Measurements from ENCODE around the gene TMEM141.

DNA sequence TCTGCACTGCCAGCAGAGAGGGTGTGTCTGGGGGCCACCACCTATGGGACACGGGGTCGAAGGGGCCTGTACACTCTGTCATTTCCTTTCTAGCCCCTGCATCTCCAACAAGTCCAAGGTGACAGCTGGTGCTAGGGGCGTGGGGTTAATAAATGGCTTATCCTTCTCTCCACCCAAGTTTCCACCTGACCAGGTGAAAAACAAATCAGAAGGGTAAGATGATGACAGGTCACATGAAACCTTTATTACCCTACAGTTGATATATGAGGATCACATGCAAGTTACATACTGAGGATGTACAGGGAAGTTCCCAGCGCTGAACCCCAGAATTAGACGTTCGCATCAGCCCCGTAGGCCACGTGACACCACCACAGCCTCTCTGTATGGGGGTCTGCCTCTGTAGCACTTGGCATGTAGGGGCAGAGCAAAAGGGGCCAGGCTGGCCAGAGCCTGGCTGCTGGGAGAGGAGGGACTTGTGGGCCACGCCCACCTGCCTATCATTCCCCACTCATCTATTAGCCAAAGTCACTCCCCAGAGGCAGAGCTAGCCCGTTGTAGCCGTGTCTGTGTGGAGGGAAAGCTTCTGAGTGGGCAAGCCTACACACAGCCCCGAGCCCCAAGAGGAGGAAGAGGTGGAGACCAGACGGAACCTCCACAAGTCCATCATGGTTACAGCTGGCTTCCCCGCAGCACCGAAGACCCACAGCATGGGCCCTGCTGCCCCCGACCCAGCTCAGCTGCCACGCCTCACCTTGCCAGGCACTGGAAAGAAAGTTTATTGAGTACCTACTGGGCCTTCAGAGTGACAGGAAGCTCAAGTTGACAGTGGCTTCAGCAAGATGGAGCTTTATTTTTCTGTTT is 2.2 kb downstream of the TMEM141 start:
- TF ChIP-seq, protein P1, sequence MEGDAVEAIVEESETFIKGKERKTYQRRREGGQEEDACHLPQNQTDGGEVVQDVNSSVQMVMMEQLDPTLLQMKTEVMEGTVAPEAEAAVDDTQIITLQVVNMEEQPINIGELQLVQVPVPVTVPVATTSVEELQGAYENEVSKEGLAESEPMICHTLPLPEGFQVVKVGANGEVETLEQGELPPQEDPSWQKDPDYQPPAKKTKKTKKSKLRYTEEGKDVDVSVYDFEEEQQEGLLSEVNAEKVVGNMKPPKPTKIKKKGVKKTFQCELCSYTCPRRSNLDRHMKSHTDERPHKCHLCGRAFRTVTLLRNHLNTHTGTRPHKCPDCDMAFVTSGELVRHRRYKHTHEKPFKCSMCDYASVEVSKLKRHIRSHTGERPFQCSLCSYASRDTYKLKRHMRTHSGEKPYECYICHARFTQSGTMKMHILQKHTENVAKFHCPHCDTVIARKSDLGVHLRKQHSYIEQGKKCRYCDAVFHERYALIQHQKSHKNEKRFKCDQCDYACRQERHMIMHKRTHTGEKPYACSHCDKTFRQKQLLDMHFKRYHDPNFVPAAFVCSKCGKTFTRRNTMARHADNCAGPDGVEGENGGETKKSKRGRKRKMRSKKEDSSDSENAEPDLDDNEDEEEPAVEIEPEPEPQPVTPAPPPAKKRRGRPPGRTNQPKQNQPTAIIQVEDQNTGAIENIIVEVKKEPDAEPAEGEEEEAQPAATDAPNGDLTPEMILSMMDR (IDR thresholded peaks at IDR 0.05), result no peak
- TF ChIP-seq POLR2A (IDR thresholded peaks at IDR 0.05), result no peak

All from thyroid gland (tissue), 4 donors.